HG03565 (cell line): ENCODE measurements around the gene BCAS1.
"Not testable (repeated sequence)": the region's sequence is repeated elsewhere in the genome, so short reads cannot be mapped to it uniquely, and the experiment has no call there.

Experiments used
- ATAC-seq: cut with Tn5 transposase; IDR thresholded peaks from one replicate; pipeline ENCODE4 v1.9.1; 2021; ENCODE audit warnings: mild to moderate bottlenecking, moderate library complexity; ENCODE audit not compliant: unreplicated experiment

The BCAS1 gene

GRCh38 chr20:53994088-53994487, 76.3 kb downstream of the BCAS1 start:
- no peak for ATAC-seq

GRCh38 chr20:53993310-53993709, 77.1 kb downstream of the BCAS1 start:
- ATAC-seq = no peak

- ATAC-seq = no peak
Measured at GRCh38 chr20:53990768-53991450, 79.5 kb downstream of the BCAS1 start.

- ATAC-seq = no peak
Measured at GRCh38 chr20:53990003-53990402, 80.4 kb downstream of the BCAS1 start.

- ATAC-seq = no peak
Measured at GRCh38 chr20:53989401-53989800, 81.0 kb downstream of the BCAS1 start.

GRCh38 chr20:53986037-53986650, 84.2 kb downstream of the BCAS1 start:
- no peak for ATAC-seq

GRCh38 chr20:53985150-53985518, 85.3 kb downstream of the BCAS1 start:
- no peak for ATAC-seq

- ATAC-seq = no peak
Measured at GRCh38 chr20:53984356-53985149, 85.8 kb downstream of the BCAS1 start.

GRCh38 chr20:53983401-53983800, 87.0 kb downstream of the BCAS1 start:
- ATAC-seq = no peak

GRCh38 chr20:53982624-53983023, 87.8 kb downstream of the BCAS1 start:
- ATAC-seq = no peak

GRCh38 chr20:53981752-53982437, 88.5 kb downstream of the BCAS1 start:
- no peak for ATAC-seq

GRCh38 chr20:53981130-53981529, 89.3 kb downstream of the BCAS1 start:
- no peak for ATAC-seq

GRCh38 chr20:53980031-53980465, 90.3 kb downstream of the BCAS1 start:
- no peak for ATAC-seq

- no peak for ATAC-seq
Measured at GRCh38 chr20:53978497-53978896, 91.9 kb downstream of the BCAS1 start.

- no peak for ATAC-seq
Measured at GRCh38 chr20:53977391-53977790, 93.0 kb downstream of the BCAS1 start.

GRCh38 chr20:53975761-53976160, 94.6 kb downstream of the BCAS1 start:
- ATAC-seq = no peak

- no peak for ATAC-seq
Measured at GRCh38 chr20:53974785-53975555, 95.4 kb downstream of the BCAS1 start.

GRCh38 chr20:53973882-53974281, 96.5 kb downstream of the BCAS1 start:
- not testable (repeated sequence) for ATAC-seq

GRCh38 chr20:53972179-53972578, 98.2 kb downstream of the BCAS1 start:
- no peak for ATAC-seq

GRCh38 chr20:53971096-53971683, 99.2 kb downstream of the BCAS1 start:
- no peak for ATAC-seq
